ENCODE data around the gene ERFE. TPM values are rescaled to one million over a fixed set of nuclear protein-coding genes. Genes with fewer than 3 reads are reported as not detected.
"Not testable (repeated sequence)": the region's sequence is repeated elsewhere in the genome, so short reads cannot be mapped to it uniquely, and the experiment has no call there.

Gene ERFE, protein sequence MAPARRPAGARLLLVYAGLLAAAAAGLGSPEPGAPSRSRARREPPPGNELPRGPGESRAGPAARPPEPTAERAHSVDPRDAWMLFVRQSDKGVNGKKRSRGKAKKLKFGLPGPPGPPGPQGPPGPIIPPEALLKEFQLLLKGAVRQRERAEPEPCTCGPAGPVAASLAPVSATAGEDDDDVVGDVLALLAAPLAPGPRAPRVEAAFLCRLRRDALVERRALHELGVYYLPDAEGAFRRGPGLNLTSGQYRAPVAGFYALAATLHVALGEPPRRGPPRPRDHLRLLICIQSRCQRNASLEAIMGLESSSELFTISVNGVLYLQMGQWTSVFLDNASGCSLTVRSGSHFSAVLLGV
- 1 to 10 TPM in 1 of 2 donors, under 1 TPM in 1; 0.79 to 1.8 TPM for total RNA-seq
- polyA plus RNA-seq (ENCODE audit: insufficient read length in 2 of 2), result 1 to 10 TPM; 2.4 to 2.9 TPM
- long read RNA-seq, donor 1, result 0 reads
- long read RNA-seq, donor 2, result 0 reads
- long read RNA-seq, donor 3, result 0 reads
- long read RNA-seq, donor 4, partial matches to known transcripts, result 0 of 1 reads
- long read RNA-seq, donor 4, other reads (novel, unspliced or antisense), result 0 of 1 reads

DNA sequence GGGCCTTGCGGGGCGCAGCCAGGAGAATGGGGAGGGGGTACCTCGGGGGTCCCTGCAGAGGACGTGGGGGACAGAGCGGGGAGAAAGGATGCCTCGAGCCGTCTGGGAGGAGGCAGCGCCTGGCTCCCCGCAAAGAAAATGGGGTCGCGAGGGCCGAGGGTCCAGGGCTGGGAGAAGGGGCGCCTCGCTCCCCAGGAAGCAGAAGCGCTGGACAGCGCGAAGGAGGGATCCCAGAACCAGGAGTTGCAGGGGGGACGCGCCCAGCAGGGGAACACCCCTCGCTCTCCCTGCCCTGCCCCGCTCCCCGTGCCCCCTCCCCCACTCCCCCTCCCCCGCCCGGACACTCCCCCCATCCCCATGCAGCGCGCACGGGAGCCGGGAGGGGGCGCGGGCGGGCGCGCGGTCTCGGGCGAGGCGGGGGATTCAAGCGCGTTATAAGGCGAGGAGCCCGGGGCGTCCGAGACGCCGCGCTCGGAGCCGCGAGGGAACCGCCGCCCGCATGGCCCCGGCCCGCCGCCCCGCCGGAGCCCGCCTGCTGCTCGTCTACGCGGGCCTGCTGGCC is at the start of gene ERFE:
Gene ERFE, plus strand, starts transcription at position 462 of the 562 bp plus-strand sequence. Its CDS starts 38 bp downstream, at position 500.
- no peak within 1 kb of the TSS for H3K4me3 ChIP-seq (ENCODE audit: low read depth, low read length)
- H3K27me3 ChIP-seq (ENCODE audit: control insufficient read depth, insufficient read depth, low read length), result peaks cover 38% of the 10 kb centered on the region
- peak in 5 of 6 donors; percentile 4 to 76 (median 22) for DNase-seq (ENCODE audit: low read depth in 4 of 6, low spot score in 6 of 6)

GRCh38 chr2:238113611-238114010 is 45.2 kb upstream of the ERFE start:
- Histone ChIP-seq H3K4me1 (ENCODE audit: control insufficient read depth, insufficient read depth, low read length) (peaks cover 5% of the 10 kb centered on the region), H3K4me3 (ENCODE audit: low read depth, low read length) (no peak overlapping the region), H3K27me3 (ENCODE audit: control insufficient read depth, insufficient read depth, low read length) (peaks cover 2% of the 10 kb centered on the region), H3K9me3 (ENCODE audit: control insufficient read depth, insufficient read depth, low read length) (no peaks in the 10 kb centered on the region), H3K27ac (ENCODE audit: low read depth, low read length) (no peak overlapping the region), H3K36me3 (ENCODE audit: control insufficient read depth, insufficient read depth, low read length) (no peaks in the 10 kb centered on the region)
- DNase-seq (ENCODE audit: low read depth in 4 of 6, low spot score in 6 of 6), result no peak
- 94% methylated on average over 13 of the region's 13 CpGs for WGBS (ENCODE audit: insufficient coverage)

More for the DNA sequence above, at the start of gene ERFE:
- Histone ChIP-seq H3K9me3 (ENCODE audit: control insufficient read depth, insufficient read depth, low read length) (no peaks in the 10 kb centered on the region), H3K36me3 (ENCODE audit: control insufficient read depth, insufficient read depth, low read length) (peaks cover 7% of the 10 kb centered on the region), H3K4me1 (ENCODE audit: control insufficient read depth, insufficient read depth, low read length) (peaks cover 33% of the 10 kb centered on the region), H3K27ac (ENCODE audit: low read depth, low read length) (no peak within 1 kb of the TSS)
- 6% methylated on average over 54 of the region's 61 CpGs for WGBS (ENCODE audit: insufficient coverage)

GRCh38 chr2:238114331-238114841 is 44.4 kb upstream of the ERFE start:
- no peak overlapping the region for H3K27ac ChIP-seq (ENCODE audit: low read depth, low read length)
- no peaks in the 10 kb centered on the region for H3K9me3 ChIP-seq (ENCODE audit: control insufficient read depth, insufficient read depth, low read length)
- no peak overlapping the region for H3K4me3 ChIP-seq (ENCODE audit: low read depth, low read length)
- no peaks in the 10 kb centered on the region for H3K36me3 ChIP-seq (ENCODE audit: control insufficient read depth, insufficient read depth, low read length)
- H3K4me1 ChIP-seq (ENCODE audit: control insufficient read depth, insufficient read depth, low read length), result no peaks in the 10 kb centered on the region
- no peak for DNase-seq (ENCODE audit: low read depth in 4 of 6, low spot score in 6 of 6)
- 85% methylated on average over 12 of the region's 16 CpGs for WGBS (ENCODE audit: insufficient coverage)
- peaks cover 2% of the 10 kb centered on the region for H3K27me3 ChIP-seq (ENCODE audit: control insufficient read depth, insufficient read depth, low read length)

- no peak overlapping the region for H3K27ac ChIP-seq (ENCODE audit: low read depth, low read length)
- H3K27me3 ChIP-seq (ENCODE audit: control insufficient read depth, insufficient read depth, low read length), result peaks cover 2% of the 10 kb centered on the region
- H3K36me3 ChIP-seq (ENCODE audit: control insufficient read depth, insufficient read depth, low read length), result no peaks in the 10 kb centered on the region
- WGBS (ENCODE audit: insufficient coverage), result 88% methylated on average over 26 of the region's 32 CpGs
- H3K4me1 ChIP-seq (ENCODE audit: control insufficient read depth, insufficient read depth, low read length), result peaks cover 3% of the 10 kb centered on the region
- DNase-seq (ENCODE audit: low read depth in 4 of 6, low spot score in 6 of 6), result no peak
- no peaks in the 10 kb centered on the region for H3K9me3 ChIP-seq (ENCODE audit: control insufficient read depth, insufficient read depth, low read length)
- H3K4me3 ChIP-seq (ENCODE audit: low read depth, low read length), result no peak overlapping the region
These were observed 43.7 kb upstream of the ERFE start for GRCh38 chr2:238114851-238115660.

- H3K4me1 ChIP-seq (ENCODE audit: control insufficient read depth, insufficient read depth, low read length); H3K4me3 ChIP-seq (ENCODE audit: low read depth, low read length); DNase-seq (ENCODE audit: low read depth in 4 of 6, low spot score in 6 of 6); H3K27ac ChIP-seq (ENCODE audit: low read depth, low read length); H3K36me3 ChIP-seq (ENCODE audit: control insufficient read depth, insufficient read depth, low read length); H3K9me3 ChIP-seq (ENCODE audit: control insufficient read depth, insufficient read depth, low read length); H3K27me3 ChIP-seq (ENCODE audit: control insufficient read depth, insufficient read depth, low read length): not testable (repeated sequence)
- 97% methylated on average over 10 of the region's 12 CpGs for WGBS (ENCODE audit: insufficient coverage)
These were observed 43.1 kb upstream of the ERFE start for GRCh38 chr2:238115709-238116108.

GRCh38 chr2:238116298-238117198 is 42.2 kb upstream of the ERFE start:
- no peak overlapping the region for H3K4me3 ChIP-seq (ENCODE audit: low read depth, low read length)
- 92% methylated on average over 21 of the region's 21 CpGs for WGBS (ENCODE audit: insufficient coverage)
- H3K36me3 ChIP-seq (ENCODE audit: control insufficient read depth, insufficient read depth, low read length), result no peaks in the 10 kb centered on the region
- H3K27ac ChIP-seq (ENCODE audit: low read depth, low read length), result no peak overlapping the region
- DNase-seq (ENCODE audit: low read depth in 4 of 6, low spot score in 6 of 6), result no peak
- peaks cover 4% of the 10 kb centered on the region for H3K27me3 ChIP-seq (ENCODE audit: control insufficient read depth, insufficient read depth, low read length)
- H3K4me1 ChIP-seq (ENCODE audit: control insufficient read depth, insufficient read depth, low read length), result peaks cover 14% of the 10 kb centered on the region
- H3K9me3 ChIP-seq (ENCODE audit: control insufficient read depth, insufficient read depth, low read length), result no peaks in the 10 kb centered on the region

- WGBS (ENCODE audit: insufficient coverage), result 90% methylated on average over 9 of the region's 11 CpGs
- Histone ChIP-seq H3K27ac (ENCODE audit: low read depth, low read length) (no peak overlapping the region), H3K4me3 (ENCODE audit: low read depth, low read length) (no peak overlapping the region), H3K27me3 (ENCODE audit: control insufficient read depth, insufficient read depth, low read length) (peaks cover 4% of the 10 kb centered on the region), H3K36me3 (ENCODE audit: control insufficient read depth, insufficient read depth, low read length) (no peaks in the 10 kb centered on the region), H3K4me1 (ENCODE audit: control insufficient read depth, insufficient read depth, low read length) (peaks cover 14% of the 10 kb centered on the region), H3K9me3 (ENCODE audit: control insufficient read depth, insufficient read depth, low read length) (no peaks in the 10 kb centered on the region)
- no peak for DNase-seq (ENCODE audit: low read depth in 4 of 6, low spot score in 6 of 6)
These were observed 41.3 kb upstream of the ERFE start for GRCh38 chr2:238117199-238118154.

All from spinal cord (tissue), 10 donors.